Epidermal melanocyte (primary cell): ENCODE measurements around the gene COTL1.
"Not testable (repeated sequence)": the region's sequence is repeated elsewhere in the genome, so short reads cannot be mapped to it uniquely, and the experiment has no call there.

Experiments used
- DNase-seq: peaks from one replicate; pipeline ENCODE4 v3.0.0; 2011; ENCODE audit warnings: low spot score; ENCODE audit not compliant: insufficient read length

The COTL1 gene

GRCh38 chr16:84572096-84572495 lies 45.8 kb downstream of the COTL1 start:
- DNase-seq: no peak

DNA sequence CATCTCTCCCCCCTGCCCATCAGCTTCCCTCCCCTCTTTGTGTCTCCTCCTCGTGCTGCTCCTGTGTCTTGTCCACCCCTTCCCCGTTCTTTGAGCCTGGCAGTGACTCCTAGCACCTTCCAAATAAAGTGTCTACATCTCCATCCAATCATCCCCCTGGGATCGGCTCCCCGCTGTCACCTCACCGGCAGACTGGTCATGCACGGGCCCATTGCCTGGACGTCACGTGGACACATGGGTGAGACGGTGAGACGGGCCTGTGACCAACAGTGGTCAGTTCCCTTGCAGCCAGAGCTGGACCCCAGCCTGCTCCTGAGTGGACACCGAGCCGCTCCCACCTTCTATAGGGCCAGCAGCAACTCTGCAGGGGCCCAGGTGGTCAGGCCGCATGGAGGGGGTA lies 46.4 kb downstream of the COTL1 start:
- no peak for DNase-seq

- DNase-seq: no peak
These were observed 47.0 kb downstream of the COTL1 start for GRCh38 chr16:84570739-84571403.

DNA sequence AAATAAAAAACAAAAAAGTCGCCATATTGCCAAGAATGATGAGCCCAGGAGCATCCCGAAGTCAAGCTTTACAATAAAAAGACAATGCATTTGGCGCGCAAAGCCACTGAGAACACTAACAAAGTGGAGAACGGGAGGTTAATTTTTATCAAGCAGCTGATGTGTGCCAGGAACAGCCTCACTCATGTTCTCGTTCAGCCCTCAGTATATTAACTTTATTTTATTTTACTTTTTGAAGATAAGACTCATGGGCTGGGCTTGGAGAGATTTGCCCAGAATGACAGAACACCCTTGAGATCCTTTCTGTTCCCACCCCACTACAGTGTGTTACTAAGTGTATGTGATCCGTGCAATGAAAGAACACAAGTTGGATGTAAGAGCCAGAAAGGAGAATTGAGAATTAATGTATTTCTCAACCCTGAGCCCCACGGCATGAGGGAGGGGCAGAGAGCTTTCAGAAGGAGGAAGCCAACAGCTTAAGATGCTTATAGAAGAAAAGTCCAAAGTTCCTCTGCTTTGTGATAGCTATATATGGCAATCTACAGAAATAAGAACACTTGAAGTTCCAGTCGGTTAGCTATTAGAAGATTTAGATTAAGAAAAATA lies 48.4 kb downstream of the COTL1 start:
- DNase-seq: no peak

- no peak for DNase-seq
These were observed 49.8 kb downstream of the COTL1 start for GRCh38 chr16:84568066-84568465.

- no peak for DNase-seq
These were observed 50.5 kb downstream of the COTL1 start for GRCh38 chr16:84567286-84567962.

DNA sequence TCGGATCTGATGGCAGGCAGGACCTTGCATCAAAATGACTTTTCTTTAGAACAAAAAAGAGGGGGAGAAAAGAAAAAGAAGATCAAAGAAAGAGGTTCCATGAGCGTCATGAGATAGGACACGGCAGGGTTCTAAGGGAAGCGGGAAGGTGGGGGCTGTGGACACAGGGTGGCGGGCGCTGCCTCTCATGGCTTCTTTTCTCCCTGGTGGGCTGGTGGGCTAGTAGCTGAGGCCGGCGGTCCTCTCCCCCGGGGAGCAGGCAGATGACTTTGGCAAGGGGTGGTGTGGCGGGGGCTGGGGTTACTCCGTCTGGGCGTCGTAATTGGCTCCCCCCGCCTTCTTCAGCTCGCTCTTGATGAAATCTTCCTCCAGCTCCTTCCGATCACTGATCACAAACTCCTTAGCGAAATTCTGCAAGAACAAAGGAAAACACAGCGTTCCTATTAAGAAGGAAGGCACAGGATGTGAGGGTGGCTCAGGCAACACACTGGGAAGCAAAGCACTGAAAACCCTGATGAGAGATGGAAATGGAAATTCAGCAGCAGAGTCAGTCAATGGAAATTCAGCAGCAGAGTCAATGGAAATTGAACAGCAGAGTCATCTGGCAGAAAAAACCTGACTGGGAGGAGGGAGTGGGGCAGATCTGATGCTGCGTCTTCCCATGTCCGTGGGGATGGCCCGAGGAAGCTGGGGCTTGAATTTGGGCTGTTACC lies 51.2 kb downstream of the COTL1 start:
- no peak for DNase-seq

DNA sequence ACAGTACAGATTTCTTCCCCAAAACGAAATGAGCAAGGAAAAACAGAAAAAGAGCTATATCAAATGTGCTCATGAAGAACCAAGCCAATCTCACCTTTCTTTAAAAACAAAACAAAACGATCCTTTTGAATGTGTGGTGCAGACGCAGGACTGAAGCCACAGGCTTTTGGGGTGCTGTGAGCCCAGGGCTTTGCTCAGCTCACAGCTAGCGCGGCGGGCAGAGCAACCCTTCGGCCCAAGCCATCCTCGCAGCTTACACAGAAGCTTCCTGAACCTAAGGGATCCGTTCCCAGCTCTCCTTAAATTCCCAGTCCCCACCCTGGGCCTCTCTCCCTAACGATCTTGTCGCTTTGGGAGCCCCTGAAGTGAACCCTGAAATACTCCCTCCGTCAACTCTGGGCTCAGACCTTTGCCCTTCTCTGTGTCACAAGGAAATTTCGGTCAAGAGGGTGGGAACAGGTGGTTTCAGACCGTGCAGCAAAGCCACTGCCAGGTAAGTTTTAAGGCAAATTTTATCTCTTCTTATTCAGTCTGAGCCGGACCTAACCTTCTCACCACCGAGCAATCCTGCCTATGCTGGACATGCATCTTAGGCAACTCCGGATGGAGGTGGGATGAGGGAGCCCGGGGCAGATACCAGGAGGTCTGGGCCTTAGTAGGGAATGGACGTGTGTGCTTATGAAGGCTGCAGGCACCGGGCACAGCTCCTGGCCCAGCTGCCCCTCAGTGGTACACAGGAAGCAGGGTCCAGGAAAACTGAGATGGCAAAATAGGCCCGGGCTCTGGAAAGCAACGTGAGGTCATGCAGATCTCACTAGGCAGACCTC lies 52.0 kb downstream of the COTL1 start:
- no peak for DNase-seq

DNA sequence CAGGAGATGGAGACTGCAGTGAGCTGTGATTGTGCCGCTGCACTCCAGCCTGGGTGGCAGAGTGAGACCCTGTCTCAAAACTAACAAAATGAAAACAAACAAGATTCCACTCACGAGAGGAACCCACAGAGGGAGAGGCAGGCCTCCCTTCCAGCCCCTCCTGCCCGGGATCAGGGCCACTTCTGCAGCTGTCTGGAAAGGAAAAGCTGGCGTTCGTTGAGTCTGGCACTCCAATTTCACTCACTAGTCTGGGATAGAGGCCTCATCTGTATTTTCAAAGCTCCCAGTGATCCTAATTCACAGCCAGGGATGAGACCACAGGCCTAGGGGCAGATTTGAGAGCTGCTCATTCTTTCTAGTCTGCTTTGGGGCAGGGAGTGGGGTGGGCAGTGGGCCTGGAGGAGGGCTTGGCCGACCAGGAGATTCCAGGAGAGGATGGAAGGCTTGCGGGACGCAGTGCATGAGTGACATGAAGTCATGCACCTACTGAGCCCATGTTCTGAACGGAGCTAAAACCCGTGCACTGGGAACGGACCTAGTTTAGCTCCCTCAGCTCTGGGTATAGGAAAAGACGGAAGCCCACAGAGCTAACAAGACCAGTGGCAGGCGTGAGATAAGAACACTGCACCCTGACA lies 54.0 kb downstream of the COTL1 start:
- no peak for DNase-seq

DNA sequence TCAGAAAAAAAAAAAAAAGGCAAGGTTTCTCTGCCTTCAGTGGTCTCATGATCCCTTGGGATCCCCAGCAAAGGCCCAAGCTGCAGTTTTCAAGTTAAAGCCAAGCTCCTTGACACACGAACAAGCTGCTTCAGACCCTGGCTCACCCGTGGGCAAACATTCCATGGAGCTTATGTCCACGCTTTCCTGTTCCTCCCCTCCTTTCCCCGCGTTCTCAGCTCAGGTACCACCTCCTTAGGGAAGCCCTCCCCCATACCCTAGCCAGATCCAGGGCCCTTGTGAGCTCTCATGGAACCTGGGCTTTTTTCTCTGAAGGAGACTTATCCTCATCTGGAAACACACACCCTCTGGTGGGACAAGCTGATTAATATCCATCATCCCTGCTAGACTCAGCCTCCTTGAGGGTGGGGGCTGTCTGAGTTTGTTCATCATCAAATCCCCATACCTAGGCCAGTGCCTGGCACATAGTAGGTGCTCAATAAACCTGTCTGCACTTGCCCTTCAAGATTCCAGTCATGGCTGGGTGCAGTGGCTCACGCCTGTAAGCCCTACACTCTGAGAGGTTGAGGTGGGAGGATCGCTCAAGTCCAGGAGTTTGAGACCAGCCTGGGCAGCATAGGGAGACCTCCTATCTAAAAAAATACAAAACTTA lies 54.7 kb downstream of the COTL1 start:
- DNase-seq: no peak

DNA sequence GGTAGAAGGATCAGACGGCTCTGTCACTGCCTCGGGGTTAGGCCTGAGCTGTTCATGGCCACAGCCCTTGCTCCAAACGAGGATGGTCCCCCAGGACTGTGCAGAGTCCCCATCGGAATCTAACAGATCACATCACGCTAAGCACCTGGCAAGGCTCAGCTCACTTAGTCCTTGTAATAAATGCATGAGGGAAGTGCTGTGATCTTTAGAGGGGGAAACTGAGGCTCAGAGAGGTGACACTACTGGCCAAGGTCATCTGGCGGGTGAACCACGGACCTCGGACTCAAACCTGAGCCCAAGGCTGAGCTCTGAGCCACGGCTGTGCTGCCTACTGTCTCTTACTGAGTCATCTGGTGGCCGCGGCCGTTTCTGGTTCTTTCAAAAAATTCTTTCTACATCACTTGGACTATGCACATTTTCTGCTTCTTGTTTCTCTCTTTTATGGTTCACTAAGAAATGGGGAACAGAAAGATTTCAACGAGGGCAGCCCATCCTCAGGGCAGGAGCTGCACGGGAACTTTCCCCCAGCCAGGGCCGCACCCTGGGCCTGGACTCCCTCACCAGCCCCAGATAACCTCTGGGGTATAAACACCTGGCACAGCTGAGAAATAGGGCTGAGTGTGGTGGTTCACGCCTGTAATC lies 55.6 kb downstream of the COTL1 start:
- no peak for DNase-seq

GRCh38 chr16:84561291-84561690 lies 56.6 kb downstream of the COTL1 start:
- no peak for DNase-seq

DNA sequence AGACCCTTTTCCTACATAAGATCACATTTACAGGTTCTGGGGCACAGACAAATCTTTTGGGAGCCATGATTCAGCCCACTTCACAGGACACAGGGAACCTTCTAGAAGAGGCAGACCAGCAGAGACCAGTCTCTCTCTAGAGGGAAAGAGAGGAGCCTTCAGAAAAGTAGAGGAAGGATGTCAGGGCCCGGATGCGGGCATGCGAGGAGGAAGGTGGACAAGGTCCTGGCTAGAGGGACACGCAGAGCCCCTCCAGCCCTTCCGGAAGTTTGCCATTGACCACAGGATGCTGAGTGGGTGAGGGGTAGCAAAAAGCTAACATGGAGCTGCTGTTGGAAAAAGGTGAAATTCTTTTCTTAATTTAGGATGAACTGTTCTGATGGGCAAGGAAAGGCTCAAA lies 57.6 kb downstream of the COTL1 start:
- DNase-seq: no peak

- no peak for DNase-seq
These were observed 58.5 kb downstream of the COTL1 start for GRCh38 chr16:84559311-84559932.

GRCh38 chr16:84558850-84559249 lies 59.0 kb downstream of the COTL1 start:
- not testable (repeated sequence) for DNase-seq

GRCh38 chr16:84557504-84557903 lies 60.4 kb downstream of the COTL1 start:
- no peak for DNase-seq

DNA sequence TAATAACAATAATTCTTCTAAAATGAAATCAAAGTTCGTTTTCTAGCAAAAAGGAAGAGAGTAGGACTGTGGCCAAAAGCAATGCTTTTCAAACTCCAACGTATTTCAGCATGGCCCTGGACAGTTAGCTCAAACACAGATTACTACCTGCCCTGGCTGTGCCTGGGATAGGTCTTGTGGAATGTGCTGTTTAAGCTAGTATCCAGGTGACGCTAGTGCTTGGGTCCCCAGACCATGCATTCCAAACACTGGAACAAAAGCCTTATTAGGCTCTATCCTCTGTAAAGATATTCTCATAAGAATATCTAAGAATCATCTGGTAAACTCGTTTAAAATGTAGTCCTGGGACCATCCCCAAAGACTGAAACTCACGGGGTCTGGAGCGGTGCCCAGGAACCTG lies 60.8 kb downstream of the COTL1 start:
- no peak for DNase-seq

- DNase-seq: no peak
These were observed 62.3 kb downstream of the COTL1 start for GRCh38 chr16:84555418-84556196.
